Upper lobe of left lung (tissue), 4 donors: ENCODE measurements around the gene CAPZB.

ENCODE experiments used
- CTCF ChIP-seq, 6 experiments: fragments of 450-650 bp in 4 of 6; fragments of 200-600 bp in 2 of 6; sonication (generic) in 2 of 6; IDR thresholded peaks; one replicate each; pipeline ENCODE4 v1.5.1; 2016 to 2019; ENCODE audit warnings: antibody characterized with exemption in 6 of 6
- EP300 ChIP-seq, 4 donors: sonication (generic); formaldehyde crosslinking; IDR thresholded peaks; one replicate each; pipeline ENCODE4 v1.5.1; 2017; ENCODE audit warnings: antibody characterized with exemption in 4 of 4, control low read depth in 2 of 4
- POLR2A ChIP-seq, 4 donors: fragments of 450-650 bp; IDR thresholded peaks; one replicate each; pipeline ENCODE4 v1.5.1; 2016 to 2017; ENCODE audit warnings: antibody characterized with exemption in 4 of 4, mild to moderate bottlenecking in 2 of 4
- POLR2AphosphoS5 ChIP-seq, 2 donors: sonication (generic); formaldehyde crosslinking; IDR thresholded peaks; one replicate each; pipeline ENCODE4 v1.5.1; 2017; ENCODE audit warnings: antibody characterized with exemption in 2 of 2

- TF ChIP-seq CTCF (IDR thresholded peaks at IDR 0.05): no peak
- TF ChIP-seq POLR2AphosphoS5 (IDR thresholded peaks at IDR 0.05): no peak
- TF ChIP-seq EP300 (IDR thresholded peaks at IDR 0.05): no peak
- no peak for TF ChIP-seq POLR2A (IDR thresholded peaks at IDR 0.05)
Measured at GRCh38 chr1:19329611-19330010, 155.7 kb downstream of the CAPZB start.
